B cell (primary cell): ENCODE results near the gene RNPC3. TPM values are rescaled to one million over a fixed set of nuclear protein-coding genes. Genes with fewer than 3 reads are reported as not detected.

ENCODE experiments used
- ATAC-seq: fragments of 200-7000 bp; cut with Tn5 transposase; one replicate; pipeline ENCODE4 v1.10.0; 2021; ENCODE audit warnings: low read depth, mild to moderate bottlenecking, moderate number of reproducible peaks, moderate library complexity
- CTCF ChIA-PET: fragments of 350-600 bp; sonication (Branson Sonifier 250); formaldehyde crosslinking; loops from one replicate; lab custom pipeline; 2021; ENCODE audit warnings: antibody characterized with exemption, inconsistent platforms; lab: Charles Lee
- POLR2A ChIA-PET: fragments of 350-600 bp; sonication (Branson Sonifier 250); formaldehyde crosslinking; loops from one replicate; lab custom pipeline; 2021; ENCODE audit warnings: antibody characterized with exemption; lab: Charles Lee
- DNase-seq: peaks from one replicate; pipeline ENCODE4 v3.0.0; 2013
- H2AFZ ChIP-seq: 2 replicates; pipeline ENCODE4 v1.6.1; 2012; ENCODE audit warnings: mild to moderate bottlenecking, low read depth, low read length; ENCODE audit not compliant: insufficient read depth, poor library complexity, severe bottlenecking
- H3K27ac ChIP-seq, 2 donors: 1 replicate in 1 of 2; 2 replicates in 1 of 2; pipeline ENCODE4 v1.5.1; 2012 to 2013; ENCODE audit warnings: low read length in 2 of 2, mild to moderate bottlenecking in 2 of 2, moderate library complexity in 1 of 2
- H3K27me3 ChIP-seq, 4 experiments: fragments of 200-600 bp in 1 of 4; sonication (generic) in 1 of 4; replicated peaks in 1 of 4; 1 replicate in 2 of 4; 2 replicates in 2 of 4; pipeline versions ENCODE4 v1.6.1 to v1.7.0; 2013 to 2016; ENCODE audit warnings: low read length in 3 of 4, mild to moderate bottlenecking in 2 of 4, mixed read lengths in 1 of 4, moderate library complexity in 1 of 4; ENCODE audit not compliant: insufficient read depth in 4 of 4, control insufficient read depth in 3 of 4; ENCODE audit errors: control extremely low read depth in 1 of 4
- H3K36me3 ChIP-seq, 2 experiments: replicated peaks in 1 of 2; 1 replicate in 1 of 2; 2 replicates in 1 of 2; pipeline versions ENCODE4 v1.6.1 to v1.7.1; 2013; ENCODE audit warnings: low read length in 1 of 2; ENCODE audit not compliant: insufficient read depth in 2 of 2, control insufficient read depth in 1 of 2; ENCODE audit errors: control extremely low read depth in 1 of 2, extremely low read depth in 1 of 2
- H3K4me1 ChIP-seq, 2 donors: fragments of 200-600 bp in 1 of 2; sonication (generic) in 1 of 2; 1 replicate in 1 of 2; 2 replicates in 1 of 2; pipeline versions ENCODE4 v1.5.1 to v1.6.1; 2013 to 2017; ENCODE audit warnings: low read length in 2 of 2; ENCODE audit not compliant: control insufficient read depth in 2 of 2, insufficient read depth in 2 of 2
- H3K4me2 ChIP-seq: replicated peaks from 2 replicates; pipeline ENCODE3; 2012; ENCODE audit warnings: mild to moderate bottlenecking, low read depth, low read length; ENCODE audit not compliant: poor library complexity, severe bottlenecking
- H3K4me3 ChIP-seq, 5 experiments: fragments of 200-600 bp in 1 of 5; sonication (generic) in 1 of 5; 1 replicate in 3 of 5; 2 replicates in 2 of 5; pipeline versions ENCODE4 v1.5.1 to v1.7.0; 2011 to 2016; ENCODE audit warnings: low read length in 4 of 5, mild to moderate bottlenecking in 4 of 5, low read depth in 2 of 5, control low read depth in 1 of 5, moderate library complexity in 1 of 5; ENCODE audit not compliant: insufficient read depth in 1 of 5; ENCODE audit errors: control extremely low read depth in 1 of 5, extremely low read depth in 1 of 5
- H3K79me2 ChIP-seq: fragments of 200-600 bp; sonication (generic); one replicate; pipeline ENCODE4 v1.6.0; 2016; ENCODE audit warnings: low read length; ENCODE audit not compliant: control insufficient read depth, insufficient read depth
- H3K9ac ChIP-seq: fragments of 200-600 bp; sonication (generic); 2 replicates; pipeline ENCODE4 v1.6.1; 2017; ENCODE audit warnings: mild to moderate bottlenecking, low read length, moderate library complexity
- H3K9me3 ChIP-seq, 3 donors: one replicate each; pipeline versions ENCODE4 v1.6.1 to v1.7.1; 2013; ENCODE audit warnings: low read length in 2 of 3; ENCODE audit not compliant: control insufficient read depth in 2 of 3, insufficient read depth in 1 of 3; ENCODE audit errors: control extremely low read depth in 1 of 3
- H4K20me1 ChIP-seq: 2 replicates; pipeline ENCODE4 v1.6.0; 2012; ENCODE audit warnings: mild to moderate bottlenecking, low read length; ENCODE audit not compliant: insufficient read depth, control insufficient read depth, poor library complexity, severe bottlenecking
- H3K27ac Mint-ChIP-seq: one replicate; pipeline ENCODE4 v1.8.0; 2021; ENCODE audit warnings: mixed read lengths
- H3K27me3 Mint-ChIP-seq: one replicate; pipeline ENCODE4 v1.8.0; 2021; ENCODE audit warnings: mixed read lengths
- H3K4me1 Mint-ChIP-seq: one replicate; pipeline ENCODE4 v1.8.0; 2021; ENCODE audit warnings: mixed read lengths
- H3K4me3 Mint-ChIP-seq: one replicate; pipeline ENCODE4 v1.8.0; 2021; ENCODE audit warnings: mixed read lengths
- H3K9me3 Mint-ChIP-seq: one replicate; pipeline ENCODE4 v1.8.0; 2022; ENCODE audit warnings: mixed read lengths; ENCODE audit not compliant: insufficient read depth
- EZH2 ChIP-seq: IDR thresholded peaks from 2 replicates; pipeline ENCODE4 v1.6.1; 2012; ENCODE audit warnings: borderline replicate concordance, low read depth, mild to moderate bottlenecking, moderate library complexity, low read length; ENCODE audit not compliant: insufficient read depth, poor library complexity, severe bottlenecking
- WGBS: methylation state at CpG from one replicate; pipeline ENCODE4 v1.1.5; 2013; ENCODE audit warnings: missing lambda C conversion rate; ENCODE audit not compliant: insufficient coverage; 5-methylcytosine and 5-hydroxymethylcytosine counted together
- intact Hi-C: fragments of 100-400 bp; cut with micrococcal nuclease; formaldehyde crosslinking; loops from one replicate; pipeline ENCODE4 v1.10.0; 2022
- polyA plus RNA-seq: library from polyadenylated mRNA; depleted of rRNA; stranded (reverse); fragments of >200 nt; gene quantifications from 2 replicates; pipeline ENCODE4 v1.2.3, GENCODE V29; 2012
- total RNA-seq, 2 donors: library from RNA; stranded (reverse); fragments of 120-200 nt in 1 of 2; gene quantifications; 1 replicate in 1 of 2; 2 replicates in 1 of 2; pipeline versions ENCODE4 v1.2.3 to v1.2.4, GENCODE V29; 2013 to 2022
- TF ChIP-seq, protein P1 (sequence below): fragments of 200-600 bp; IDR thresholded peaks from one replicate; pipeline ENCODE4 v1.8.0; 2022; ENCODE audit warnings: antibody characterized with exemption, mild to moderate bottlenecking

Gene RNPC3
- total and polyA plus RNA-seq, 2 donors (not counting 1 experiment from before 2014, with no cell fraction given), result 32.0 to 83.6 TPM

DNA sequence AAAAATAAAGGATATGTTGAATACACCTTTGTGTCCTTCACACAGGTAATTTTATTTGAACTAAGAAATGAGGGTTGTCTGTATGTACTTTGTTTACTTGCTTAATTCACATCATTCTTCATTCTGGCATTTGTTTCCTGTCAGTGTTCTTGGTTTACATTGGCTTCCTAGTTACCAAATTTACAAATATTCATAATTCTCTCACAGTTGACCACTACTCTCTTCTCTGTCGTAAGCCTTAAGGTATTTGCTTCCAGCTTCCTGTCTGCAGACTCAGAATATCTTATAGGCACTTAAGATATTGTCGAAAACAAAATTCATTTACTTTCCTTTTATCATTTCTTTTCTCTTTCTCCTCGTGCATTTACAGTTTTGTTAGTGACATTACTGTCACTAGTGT is 15.9 kb downstream of the RNPC3 start:
- no peak for TF ChIP-seq EZH2
- TF ChIP-seq, protein P1, sequence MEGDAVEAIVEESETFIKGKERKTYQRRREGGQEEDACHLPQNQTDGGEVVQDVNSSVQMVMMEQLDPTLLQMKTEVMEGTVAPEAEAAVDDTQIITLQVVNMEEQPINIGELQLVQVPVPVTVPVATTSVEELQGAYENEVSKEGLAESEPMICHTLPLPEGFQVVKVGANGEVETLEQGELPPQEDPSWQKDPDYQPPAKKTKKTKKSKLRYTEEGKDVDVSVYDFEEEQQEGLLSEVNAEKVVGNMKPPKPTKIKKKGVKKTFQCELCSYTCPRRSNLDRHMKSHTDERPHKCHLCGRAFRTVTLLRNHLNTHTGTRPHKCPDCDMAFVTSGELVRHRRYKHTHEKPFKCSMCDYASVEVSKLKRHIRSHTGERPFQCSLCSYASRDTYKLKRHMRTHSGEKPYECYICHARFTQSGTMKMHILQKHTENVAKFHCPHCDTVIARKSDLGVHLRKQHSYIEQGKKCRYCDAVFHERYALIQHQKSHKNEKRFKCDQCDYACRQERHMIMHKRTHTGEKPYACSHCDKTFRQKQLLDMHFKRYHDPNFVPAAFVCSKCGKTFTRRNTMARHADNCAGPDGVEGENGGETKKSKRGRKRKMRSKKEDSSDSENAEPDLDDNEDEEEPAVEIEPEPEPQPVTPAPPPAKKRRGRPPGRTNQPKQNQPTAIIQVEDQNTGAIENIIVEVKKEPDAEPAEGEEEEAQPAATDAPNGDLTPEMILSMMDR, result no peak
- no peak overlapping the region for H3K27ac Mint-ChIP-seq
- peaks cover 10 to 76% of the 10 kb centered on the region in 2 experiments for H3K36me3 ChIP-seq
- no peaks in the 10 kb centered on the region for H4K20me1 ChIP-seq
- no peak overlapping the region for H3K4me3 ChIP-seq
- H3K79me2 ChIP-seq, result no peaks in the 10 kb centered on the region
- 100% methylated on average over 1 of the region's 3 CpGs for WGBS
- H3K27me3 Mint-ChIP-seq, result no peaks in the 10 kb centered on the region
- H3K4me2 ChIP-seq, result no peak overlapping the region
- no peak overlapping the region for H3K9ac ChIP-seq
- H3K27me3 ChIP-seq, result no peaks in the 10 kb centered on the region
- intact Hi-C loops, result no loop called here
- no peak overlapping the region for H3K4me3 Mint-ChIP-seq
- no peak for ATAC-seq
- H3K27ac ChIP-seq, result no peak overlapping the region
- H3K4me1 Mint-ChIP-seq, result no peaks in the 10 kb centered on the region
- H3K9me3 ChIP-seq, result no peaks in the 10 kb centered on the region
- ChIA-PET POLR2A (no interaction called here), CTCF (no interaction called here)
- no peaks in the 10 kb centered on the region for H3K9me3 Mint-ChIP-seq
- no peaks in the 10 kb centered on the region for H3K4me1 ChIP-seq
- DNase-seq, result no peak
- H2AFZ ChIP-seq, result no peak overlapping the region

DNA sequence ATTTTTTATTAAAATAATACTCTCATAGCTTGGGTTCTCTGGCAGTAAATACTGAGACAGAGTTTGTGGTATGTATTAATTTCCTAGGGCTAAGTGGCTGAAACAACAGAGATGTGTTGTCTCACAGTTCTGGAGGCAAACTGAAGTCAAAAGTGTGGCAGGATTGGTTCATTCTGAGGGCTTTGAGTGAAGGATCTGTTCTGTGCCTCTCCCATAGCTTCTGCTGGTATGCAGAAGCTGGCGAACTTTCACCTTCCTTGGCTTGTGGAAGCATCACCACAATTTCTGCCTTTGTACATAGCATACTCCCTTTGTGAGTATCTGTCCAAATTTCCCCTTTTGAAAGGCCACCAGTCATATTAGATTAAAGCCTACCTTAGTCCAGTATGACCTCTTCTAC is 21.0 kb downstream of the RNPC3 start:
- H3K4me3 Mint-ChIP-seq, result no peak overlapping the region
- intact Hi-C loops, result no loop called here
- Histone ChIP-seq H3K27me3 (no peaks in the 10 kb centered on the region), H3K4me1 (no peaks in the 10 kb centered on the region), H3K4me3 (no peak overlapping the region), H3K9me3 (no peaks in the 10 kb centered on the region), H3K9ac (no peak overlapping the region), H3K79me2 (no peaks in the 10 kb centered on the region), H3K36me3 (peaks cover 10 to 71% of the 10 kb centered on the region in 2 experiments), H2AFZ (no peak overlapping the region), H3K4me2 (no peak overlapping the region), H4K20me1 (no peaks in the 10 kb centered on the region), H3K27ac (no peak overlapping the region)
- no peaks in the 10 kb centered on the region for H3K27me3 Mint-ChIP-seq
- POLR2A ChIA-PET, result no interaction called here
- ATAC-seq (no peak), DNase-seq (no peak)
- CTCF ChIA-PET, result no interaction called here
- no peaks in the 10 kb centered on the region for H3K9me3 Mint-ChIP-seq
- no peaks in the 10 kb centered on the region for H3K4me1 Mint-ChIP-seq
- TF ChIP-seq EZH2, result no peak
- TF ChIP-seq, protein P1, result no peak
- WGBS, result no CpG with 5 or more reads among the region's 1 CpG
- no peak overlapping the region for H3K27ac Mint-ChIP-seq
